ENCODE measurements around the gene MIF4GD.

Gene MIF4GD

GRCh38 chr17:75218131-75218530 is 52.9 kb downstream of the MIF4GD start:
- TF ChIP-seq, protein P1, sequence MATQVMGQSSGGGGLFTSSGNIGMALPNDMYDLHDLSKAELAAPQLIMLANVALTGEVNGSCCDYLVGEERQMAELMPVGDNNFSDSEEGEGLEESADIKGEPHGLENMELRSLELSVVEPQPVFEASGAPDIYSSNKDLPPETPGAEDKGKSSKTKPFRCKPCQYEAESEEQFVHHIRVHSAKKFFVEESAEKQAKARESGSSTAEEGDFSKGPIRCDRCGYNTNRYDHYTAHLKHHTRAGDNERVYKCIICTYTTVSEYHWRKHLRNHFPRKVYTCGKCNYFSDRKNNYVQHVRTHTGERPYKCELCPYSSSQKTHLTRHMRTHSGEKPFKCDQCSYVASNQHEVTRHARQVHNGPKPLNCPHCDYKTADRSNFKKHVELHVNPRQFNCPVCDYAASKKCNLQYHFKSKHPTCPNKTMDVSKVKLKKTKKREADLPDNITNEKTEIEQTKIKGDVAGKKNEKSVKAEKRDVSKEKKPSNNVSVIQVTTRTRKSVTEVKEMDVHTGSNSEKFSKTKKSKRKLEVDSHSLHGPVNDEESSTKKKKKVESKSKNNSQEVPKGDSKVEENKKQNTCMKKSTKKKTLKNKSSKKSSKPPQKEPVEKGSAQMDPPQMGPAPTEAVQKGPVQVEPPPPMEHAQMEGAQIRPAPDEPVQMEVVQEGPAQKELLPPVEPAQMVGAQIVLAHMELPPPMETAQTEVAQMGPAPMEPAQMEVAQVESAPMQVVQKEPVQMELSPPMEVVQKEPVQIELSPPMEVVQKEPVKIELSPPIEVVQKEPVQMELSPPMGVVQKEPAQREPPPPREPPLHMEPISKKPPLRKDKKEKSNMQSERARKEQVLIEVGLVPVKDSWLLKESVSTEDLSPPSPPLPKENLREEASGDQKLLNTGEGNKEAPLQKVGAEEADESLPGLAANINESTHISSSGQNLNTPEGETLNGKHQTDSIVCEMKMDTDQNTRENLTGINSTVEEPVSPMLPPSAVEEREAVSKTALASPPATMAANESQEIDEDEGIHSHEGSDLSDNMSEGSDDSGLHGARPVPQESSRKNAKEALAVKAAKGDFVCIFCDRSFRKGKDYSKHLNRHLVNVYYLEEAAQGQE (IDR thresholded peaks at IDR 0.05; ENCODE audit: insufficient read depth in 1 of 2, low read depth in 2 of 2, low read length in 2 of 2): no peak
- TF ChIP-seq FOXP2 (optimal IDR thresholded peaks at IDR 0.05; ENCODE audit: borderline replicate concordance, extremely low read depth, extremely low read length, insufficient read depth) (no peak), TAF1 (IDR thresholded peaks at IDR 0.05; ENCODE audit: borderline replicate concordance, insufficient read depth, low read length) (no peak), POLR2AphosphoS5 (IDR thresholded peaks at IDR 0.05; ENCODE audit: low read depth, low read length) (no peak)

Measured in PFSK-1 (cell line).